Smooth muscle cell (in vitro differentiated cells): ENCODE data around the gene MINDY4. TPM values are rescaled to one million over a fixed set of nuclear protein-coding genes. Genes with fewer than 3 reads are reported as not detected.

Experiments used
- DNase-seq: peaks from one replicate; lab custom pipeline; 2025; ENCODE audit not compliant: unreplicated experiment; lab: John Stamatoyannopoulos, UW
- H2AFZ ChIP-seq: fragments of 200-600 bp; sonication (generic); 2 replicates; pipeline ENCODE4 v1.6.0; 2016; ENCODE audit warnings: antibody characterized with exemption, low read depth, mild to moderate bottlenecking
- H3F3A ChIP-seq: fragments of 200-600 bp; sonication (generic); 2 replicates; pipeline ENCODE4 v1.6.0; 2017; ENCODE audit warnings: antibody characterized with exemption, low read depth
- H3K27ac ChIP-seq: fragments of 200-600 bp; sonication (generic); 2 replicates; pipeline ENCODE4 v1.5.1; 2016; ENCODE audit warnings: low read depth, mild to moderate bottlenecking
- H3K27me3 ChIP-seq: fragments of 200-600 bp; sonication (generic); 2 replicates; pipeline ENCODE4 v1.6.1; 2016; ENCODE audit warnings: low read depth, mild to moderate bottlenecking
- H3K36me3 ChIP-seq: fragments of 200-600 bp; sonication (generic); 2 replicates; pipeline ENCODE4 v1.5.1; 2016; ENCODE audit warnings: low read depth
- H3K4me1 ChIP-seq: fragments of 200-600 bp; sonication (generic); 2 replicates; pipeline ENCODE4 v1.5.1; 2016; ENCODE audit warnings: low read depth
- H3K4me2 ChIP-seq: fragments of 200-600 bp; sonication (generic); 2 replicates; pipeline ENCODE4 v1.6.0; 2016; ENCODE audit warnings: mild to moderate bottlenecking
- H3K4me3 ChIP-seq: fragments of 200-600 bp; sonication (generic); 2 replicates; pipeline ENCODE4 v1.5.1; 2016; ENCODE audit warnings: mild to moderate bottlenecking
- H3K79me2 ChIP-seq: fragments of 200-600 bp; sonication (generic); 2 replicates; pipeline ENCODE4 v1.6.0; 2016; ENCODE audit warnings: low read depth, mild to moderate bottlenecking
- H3K9ac ChIP-seq: fragments of 200-600 bp; sonication (generic); 2 replicates; pipeline ENCODE4 v1.6.0; 2016; ENCODE audit warnings: low read depth
- H3K9me3 ChIP-seq: fragments of 200-600 bp; sonication (generic); replicated peaks from 2 replicates; pipeline ENCODE4 v1.5.1; 2016; ENCODE audit warnings: low read depth
- H4K20me1 ChIP-seq: fragments of 200-600 bp; sonication (generic); 2 replicates; pipeline ENCODE4 v1.6.0; 2016; ENCODE audit warnings: low read depth
- WGBS: methylation state at CpG from one replicate; pipeline ENCODE4 v1.1.7; 2016; ENCODE audit warnings: low lambda C conversion rate; 5-methylcytosine and 5-hydroxymethylcytosine counted together
- polyA plus RNA-seq: library from polyadenylated mRNA; unstranded; fragments of >200 nt; fragmentation: Nextera tagmentation; extraction: Ambion mirVana; gene quantifications from 2 replicates; pipeline ENCODE4 v1.2.1, GENCODE V29; 2016
- total RNA-seq: library from RNA; depleted of rRNA; stranded (reverse); fragments of >200 nt; gene quantifications from 2 replicates; pipeline ENCODE4 v1.2.3, GENCODE V29; 2014
- TF ChIP-seq, protein P1 (sequence below): fragments of 200-600 bp; sonication (generic); IDR thresholded peaks from 2 replicates; pipeline ENCODE4 v1.5.1; 2017; ENCODE audit warnings: borderline replicate concordance, mild to moderate bottlenecking, antibody characterized with exemption; ENCODE audit not compliant: insufficient read depth, poor library complexity, severe bottlenecking

The MINDY4 gene
- total and polyA plus RNA-seq, 2 experiments from 2014 or later, result 4.9 to 5.3 TPM

GRCh38 chr7:30858576-30858975 lies 87.4 kb downstream of the MINDY4 start:
- no peaks in the 10 kb centered on the region for H3F3A ChIP-seq
- 100% methylated on average over 2 of the region's 2 CpGs for WGBS
- peaks cover 5% of the 10 kb centered on the region for H3K36me3 ChIP-seq
- no peaks in the 10 kb centered on the region for H3K9me3 ChIP-seq
- no peak overlapping the region for H3K27ac ChIP-seq
- H3K4me2 ChIP-seq, result no peak overlapping the region
- DNase-seq, result no peak
- TF ChIP-seq, protein P1, sequence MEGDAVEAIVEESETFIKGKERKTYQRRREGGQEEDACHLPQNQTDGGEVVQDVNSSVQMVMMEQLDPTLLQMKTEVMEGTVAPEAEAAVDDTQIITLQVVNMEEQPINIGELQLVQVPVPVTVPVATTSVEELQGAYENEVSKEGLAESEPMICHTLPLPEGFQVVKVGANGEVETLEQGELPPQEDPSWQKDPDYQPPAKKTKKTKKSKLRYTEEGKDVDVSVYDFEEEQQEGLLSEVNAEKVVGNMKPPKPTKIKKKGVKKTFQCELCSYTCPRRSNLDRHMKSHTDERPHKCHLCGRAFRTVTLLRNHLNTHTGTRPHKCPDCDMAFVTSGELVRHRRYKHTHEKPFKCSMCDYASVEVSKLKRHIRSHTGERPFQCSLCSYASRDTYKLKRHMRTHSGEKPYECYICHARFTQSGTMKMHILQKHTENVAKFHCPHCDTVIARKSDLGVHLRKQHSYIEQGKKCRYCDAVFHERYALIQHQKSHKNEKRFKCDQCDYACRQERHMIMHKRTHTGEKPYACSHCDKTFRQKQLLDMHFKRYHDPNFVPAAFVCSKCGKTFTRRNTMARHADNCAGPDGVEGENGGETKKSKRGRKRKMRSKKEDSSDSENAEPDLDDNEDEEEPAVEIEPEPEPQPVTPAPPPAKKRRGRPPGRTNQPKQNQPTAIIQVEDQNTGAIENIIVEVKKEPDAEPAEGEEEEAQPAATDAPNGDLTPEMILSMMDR, result no peak
- H3K4me1 ChIP-seq, result peaks cover 10% of the 10 kb centered on the region
- H3K79me2 ChIP-seq, result no peaks in the 10 kb centered on the region
- no peak overlapping the region for H2AFZ ChIP-seq
- H4K20me1 ChIP-seq, result no peaks in the 10 kb centered on the region
- H3K27me3 ChIP-seq, result no peaks in the 10 kb centered on the region
- H3K4me3 ChIP-seq, result no peak overlapping the region
- H3K9ac ChIP-seq, result no peak overlapping the region

DNA sequence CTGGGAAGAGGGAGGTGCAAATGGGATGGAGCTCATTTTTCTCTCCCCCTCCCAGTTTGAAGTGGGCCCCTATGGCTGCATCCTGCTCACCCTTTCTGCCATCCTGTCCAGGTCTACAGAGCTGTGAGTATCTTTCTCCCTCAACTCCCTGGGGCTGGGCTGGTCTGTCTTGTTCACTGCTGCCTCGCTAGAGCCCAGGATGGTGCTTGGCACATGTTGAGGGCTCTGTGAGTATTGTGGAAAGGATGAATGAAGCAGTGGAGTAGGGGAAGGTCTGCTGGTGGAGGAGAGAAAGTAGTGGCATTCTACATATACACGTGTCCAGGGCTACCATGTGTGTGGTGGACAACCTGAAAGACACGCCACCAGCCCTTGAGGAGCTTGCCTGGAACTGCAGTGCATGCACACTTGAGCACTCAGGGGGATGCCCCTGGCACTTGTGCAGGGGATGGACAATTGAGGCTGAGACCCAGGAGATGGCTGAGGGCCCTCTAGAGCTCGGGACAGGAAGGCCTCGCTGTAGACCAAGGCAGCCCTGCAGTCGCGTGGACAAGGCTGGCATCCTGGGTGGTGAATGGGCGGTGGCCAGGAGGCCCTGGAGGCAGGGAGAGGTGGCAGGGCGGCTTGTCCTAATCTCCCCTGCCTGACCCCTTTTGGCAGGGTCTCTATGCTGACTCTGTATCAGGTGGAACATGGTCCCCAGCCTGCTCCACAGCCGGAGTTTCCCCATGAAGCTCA lies 88.2 kb downstream of the MINDY4 start:
- Histone ChIP-seq H3K79me2 (no peaks in the 10 kb centered on the region), H3K9ac (no peak overlapping the region), H4K20me1 (no peaks in the 10 kb centered on the region), H3K4me1 (peaks cover 15% of the 10 kb centered on the region), H3K4me2 (no peak overlapping the region), H3K9me3 (no peaks in the 10 kb centered on the region), H3F3A (no peaks in the 10 kb centered on the region), H3K4me3 (no peak overlapping the region), H3K27ac (no peak overlapping the region), H3K36me3 (peaks cover 5% of the 10 kb centered on the region), H3K27me3 (no peaks in the 10 kb centered on the region), H2AFZ (no peak overlapping the region)
- TF ChIP-seq, protein P1, result no peak
- WGBS, result 96% methylated on average over 10 of the region's 10 CpGs
- DNase-seq, result no peak

GRCh38 chr7:30859940-30860496 lies 88.8 kb downstream of the MINDY4 start:
- Histone ChIP-seq H3K27me3 (no peaks in the 10 kb centered on the region), H3K9me3 (no peaks in the 10 kb centered on the region), H3K79me2 (no peaks in the 10 kb centered on the region), H3F3A (no peaks in the 10 kb centered on the region), H2AFZ (no peak overlapping the region), H3K36me3 (peaks cover 5% of the 10 kb centered on the region), H3K4me3 (no peak overlapping the region), H3K27ac (no peak overlapping the region), H3K4me2 (no peak overlapping the region), H3K4me1 (peaks cover 15% of the 10 kb centered on the region), H4K20me1 (no peaks in the 10 kb centered on the region), H3K9ac (no peak overlapping the region)
- no peak for DNase-seq
- TF ChIP-seq, protein P1, result no peak
- WGBS, result 52% methylated on average over 12 of the region's 13 CpGs
